ENCODE results near the gene GRK4. TPM values are rescaled to one million over a fixed set of nuclear protein-coding genes. Genes with fewer than 3 reads are reported as not detected.
"Not testable (repeated sequence)": the region's sequence is repeated elsewhere in the genome, so short reads cannot be mapped to it uniquely, and the experiment has no call there.

Gene GRK4
- total RNA-seq, 8 experiments from 2014 or later = 7.3 to 22.2 (median 14.2) TPM

- in situ Hi-C loops (cut with MboI; ENCODE audit: low pct_unique_long_range_greater_than_20kb in 2 of 9, low sequenced_read_pairs in 9 of 9, unreplicated experiment in 9 of 9) = no loop called here
- peak overlapping the region; percentile 76 to 90 (median 84) for H3K4me3 ChIP-seq
- no peak overlapping the region for H3K27ac ChIP-seq
- WGBS, 10 experiments = 15 to 54% (median 27%) methylated on average over 1 to 9 of the region's 14 CpGs
- ATAC-seq (replicated peaks in 6 of 8) = peak in 1 of 8 experiments; percentile 1
- H3K4me1 ChIP-seq (replicated peaks in 1 of 2) = peaks cover 14 to 29% of the 10 kb centered on the region in 2 donors
Measured at GRCh38 chr4:2961811-2962441, 1.4 kb upstream of the GRK4 start.

- peak; percentile 38 to 53 (median 44) for ATAC-seq (replicated peaks in 6 of 8)
- in situ Hi-C loops (cut with MboI; ENCODE audit: low pct_unique_long_range_greater_than_20kb in 2 of 9, low sequenced_read_pairs in 9 of 9, unreplicated experiment in 9 of 9) = no loop called here
- H3K4me3 ChIP-seq = peak overlapping the region; percentile 76 to 90 (median 84)
- H3K4me1 ChIP-seq (replicated peaks in 1 of 2) = peaks cover 14 to 29% of the 10 kb centered on the region in 2 donors
- H3K27ac ChIP-seq = peak overlapping the region; percentile 48 to 90
- WGBS, 10 experiments = 0 to 2% (median 0%) methylated on average over 2 to 16 of the region's 40 CpGs; no CpG with 5 or more reads in 2 of the 10 experiments
Measured at GRCh38 chr4:2962614-2963174, 677 bp upstream of the GRK4 start.

GRCh38 chr4:2963966-2964471, 648 bp downstream of the GRK4 start:
- Histone ChIP-seq H3K4me3 (peak overlapping the region; percentile 76 to 90 (median 84)), H3K4me1 (replicated peaks in 1 of 2) (peaks cover 14 to 29% of the 10 kb centered on the region in 2 donors), H3K27ac (peak overlapping the region; percentile 67 to 69)
- 0% methylated on average over 1 to 3 of the region's 38 CpGs; no CpG with 5 or more reads in 6 of the 10 experiments for WGBS, 10 experiments
- peak in 2 of 8 experiments; percentile 43 to 56 for ATAC-seq (replicated peaks in 6 of 8)
- in situ Hi-C loops (cut with MboI; ENCODE audit: low pct_unique_long_range_greater_than_20kb in 2 of 9, low sequenced_read_pairs in 9 of 9, unreplicated experiment in 9 of 9) = no loop called here

GRCh38 chr4:2964706-2965258, 1.4 kb downstream of the GRK4 start:
- in situ Hi-C loops (cut with MboI; ENCODE audit: low pct_unique_long_range_greater_than_20kb in 2 of 9, low sequenced_read_pairs in 9 of 9, unreplicated experiment in 9 of 9) = no loop called here
- peak overlapping the region; percentile 76 to 90 (median 84) for H3K4me3 ChIP-seq
- WGBS, 10 experiments = 42 to 84% (median 78%) methylated on average over 2 to 5 of the region's 5 CpGs

GRCh38 chr4:2965262-2965661, 1.9 kb downstream of the GRK4 start:
- Histone ChIP-seq H3K4me1 (replicated peaks in 1 of 2) (peaks cover 14 to 26% of the 10 kb centered on the region in 2 donors), H3K4me3 (peak overlapping the region in 4 of 5 donors; percentile 76 to 90 (median 84)), H3K27ac (peak overlapping the region in 1 of 2 donors; percentile 65)
- WGBS, 10 experiments = 40 to 100% (median 88%) methylated on average over 1 to 10 of the region's 16 CpGs; no CpG with 5 or more reads in 2 of the 10 experiments
- in situ Hi-C loops (cut with MboI; ENCODE audit: low pct_unique_long_range_greater_than_20kb in 2 of 9, low sequenced_read_pairs in 9 of 9, unreplicated experiment in 9 of 9) = no loop called here
- no peak for ATAC-seq (replicated peaks in 6 of 8)

More at GRCh38 chr4:2964706-2965258, 1.4 kb downstream of the GRK4 start:
- ATAC-seq (replicated peaks in 6 of 8) = no peak
- H3K27ac ChIP-seq = peak overlapping the region in 1 of 2 donors; percentile 65
- H3K4me1 ChIP-seq (replicated peaks in 1 of 2) = peaks cover 14 to 29% of the 10 kb centered on the region in 2 donors

GRCh38 chr4:2968381-2968780, 5.0 kb downstream of the GRK4 start:
- Histone ChIP-seq H3K4me1 (replicated peaks in 1 of 2) (peaks cover 6 to 17% of the 10 kb centered on the region in 2 donors), H3K27ac (no peak overlapping the region), H3K4me3 (no peak overlapping the region)
- WGBS, 10 experiments = 10 to 100% (median 80%) methylated on average over 1 to 3 of the region's 3 CpGs; no CpG with 5 or more reads in 5 of the 10 experiments
- ATAC-seq (replicated peaks in 6 of 8) = no peak
- in situ Hi-C loops (cut with MboI; ENCODE audit: low pct_unique_long_range_greater_than_20kb in 2 of 9, low sequenced_read_pairs in 9 of 9, unreplicated experiment in 9 of 9) = no loop called here

- no peak overlapping the region for H3K27ac ChIP-seq
- 50 to 95% (median 87%) methylated on average over 1 to 3 of the region's 3 CpGs for WGBS, 10 experiments
- H3K4me1 ChIP-seq (replicated peaks in 1 of 2) = no peaks in the 10 kb centered on the region
- in situ Hi-C loops (cut with MboI; ENCODE audit: low pct_unique_long_range_greater_than_20kb in 2 of 9, low sequenced_read_pairs in 9 of 9, unreplicated experiment in 9 of 9) = no loop called here
- no peak for ATAC-seq (replicated peaks in 6 of 8)
- H3K4me3 ChIP-seq = no peak overlapping the region
Measured at GRCh38 chr4:2971275-2971674, 7.9 kb downstream of the GRK4 start.

GRCh38 chr4:2977211-2978088, 14.1 kb downstream of the GRK4 start:
- ATAC-seq (replicated peaks in 6 of 8) = peak; percentile 35 to 93 (median 87)
- 40 to 91% (median 85%) methylated on average over 2 to 12 of the region's 14 CpGs; no CpG with 5 or more reads in 1 of the 10 experiments for WGBS, 10 experiments
- H3K27ac ChIP-seq = no peak overlapping the region
- in situ Hi-C loops (cut with MboI; ENCODE audit: low pct_unique_long_range_greater_than_20kb in 2 of 9, low sequenced_read_pairs in 9 of 9, unreplicated experiment in 9 of 9) = no loop called here
- no peaks in the 10 kb centered on the region for H3K4me1 ChIP-seq (replicated peaks in 1 of 2)
- H3K4me3 ChIP-seq = no peak overlapping the region

GRCh38 chr4:2981256-2981819, 18.0 kb downstream of the GRK4 start:
- in situ Hi-C loops (cut with MboI; ENCODE audit: low pct_unique_long_range_greater_than_20kb in 2 of 9, low sequenced_read_pairs in 9 of 9, unreplicated experiment in 9 of 9) = no loop called here
- Histone ChIP-seq H3K27ac (no peak overlapping the region), H3K4me1 (replicated peaks in 1 of 2) (no peaks in the 10 kb centered on the region), H3K4me3 (no peak overlapping the region)
- 47 to 80% (median 54%) methylated on average over 1 to 3 of the region's 4 CpGs; no CpG with 5 or more reads in 6 of the 10 experiments for WGBS, 10 experiments
- no peak for ATAC-seq (replicated peaks in 6 of 8)

GRCh38 chr4:2982012-2982411, 18.6 kb downstream of the GRK4 start:
- no peak overlapping the region for H3K4me3 ChIP-seq
- H3K4me1 ChIP-seq (replicated peaks in 1 of 2) = no peaks in the 10 kb centered on the region
- in situ Hi-C loops (cut with MboI; ENCODE audit: low pct_unique_long_range_greater_than_20kb in 2 of 9, low sequenced_read_pairs in 9 of 9, unreplicated experiment in 9 of 9) = no loop called here
- WGBS, 10 experiments = 0 to 92% methylated on average over 1 to 4 of the region's 4 CpGs; no CpG with 5 or more reads in 8 of the 10 experiments
- ATAC-seq (replicated peaks in 6 of 8) = no peak
- no peak overlapping the region for H3K27ac ChIP-seq

- H3K27ac ChIP-seq; ATAC-seq (replicated peaks in 6 of 8); H3K4me3 ChIP-seq; in situ Hi-C loops (cut with MboI; ENCODE audit: low pct_unique_long_range_greater_than_20kb in 2 of 9, low sequenced_read_pairs in 9 of 9, unreplicated experiment in 9 of 9); H3K4me1 ChIP-seq (replicated peaks in 1 of 2): not testable (repeated sequence)
- 26 to 100% (median 75%) methylated on average over 1 to 6 of the region's 7 CpGs; no CpG with 5 or more reads in 1 of the 10 experiments for WGBS, 10 experiments
Measured at GRCh38 chr4:2983715-2984114, 20.3 kb downstream of the GRK4 start.

GRCh38 chr4:2991243-2991642, 27.9 kb downstream of the GRK4 start:
- H3K4me1 ChIP-seq (replicated peaks in 1 of 2) = no peaks in the 10 kb centered on the region
- H3K27ac ChIP-seq = no peak overlapping the region
- H3K4me3 ChIP-seq = no peak overlapping the region
- ATAC-seq (replicated peaks in 6 of 8) = no peak
- 50 to 100% (median 86%) methylated on average over 1 to 4 of the region's 4 CpGs for WGBS, 10 experiments
- in situ Hi-C loops (cut with MboI; ENCODE audit: low pct_unique_long_range_greater_than_20kb in 2 of 9, low sequenced_read_pairs in 9 of 9, unreplicated experiment in 9 of 9) = no loop called here

Measured in motor neuron (in vitro differentiated cells).